HG03097 (cell line): ENCODE data around the gene EIF4G3.
"Not testable (repeated sequence)": the region's sequence is repeated elsewhere in the genome, so short reads cannot be mapped to it uniquely, and the experiment has no call there.

ENCODE experiments used
- ATAC-seq: cut with Tn5 transposase; IDR thresholded peaks from one replicate; pipeline ENCODE4 v1.9.1; 2021; ENCODE audit not compliant: unreplicated experiment, low FRiP score

Gene EIF4G3

GRCh38 chr1:21153388-21153787 lies 23.3 kb downstream of the EIF4G3 start:
- no peak for ATAC-seq

GRCh38 chr1:21152423-21153100 lies 24.1 kb downstream of the EIF4G3 start:
- ATAC-seq, result no peak

GRCh38 chr1:21149855-21150432 lies 26.8 kb downstream of the EIF4G3 start:
- no peak for ATAC-seq

GRCh38 chr1:21149430-21149854 lies 27.3 kb downstream of the EIF4G3 start:
- ATAC-seq, result no peak

- no peak for ATAC-seq
Observed at GRCh38 chr1:21143752-21144151, 32.9 kb downstream of the EIF4G3 start.

- no peak for ATAC-seq
Observed at GRCh38 chr1:21143138-21143537, 33.6 kb downstream of the EIF4G3 start.

GRCh38 chr1:21141030-21141429 lies 35.7 kb downstream of the EIF4G3 start:
- ATAC-seq, result no peak

- no peak for ATAC-seq
Observed at GRCh38 chr1:21139601-21140000, 37.1 kb downstream of the EIF4G3 start.

- not testable (repeated sequence) for ATAC-seq
Observed at GRCh38 chr1:21136344-21136743, 40.4 kb downstream of the EIF4G3 start.

- no peak for ATAC-seq
Observed at GRCh38 chr1:21131200-21131599, 45.5 kb downstream of the EIF4G3 start.

- ATAC-seq, result no peak
Observed at GRCh38 chr1:21129407-21129806, 47.3 kb downstream of the EIF4G3 start.

- ATAC-seq, result no peak
Observed at GRCh38 chr1:21126324-21126723, 50.4 kb downstream of the EIF4G3 start.

GRCh38 chr1:21124846-21125245 lies 51.9 kb downstream of the EIF4G3 start:
- no peak for ATAC-seq

GRCh38 chr1:21123287-21123948 lies 53.3 kb downstream of the EIF4G3 start:
- no peak for ATAC-seq

- ATAC-seq, result no peak
Observed at GRCh38 chr1:21121764-21122471, 54.8 kb downstream of the EIF4G3 start.

GRCh38 chr1:21118167-21118566 lies 58.5 kb downstream of the EIF4G3 start:
- no peak for ATAC-seq

GRCh38 chr1:21117597-21118001 lies 59.1 kb downstream of the EIF4G3 start:
- ATAC-seq, result no peak

GRCh38 chr1:21117159-21117558 lies 59.5 kb downstream of the EIF4G3 start:
- ATAC-seq, result no peak

- no peak for ATAC-seq
Observed at GRCh38 chr1:21115098-21115760, 61.5 kb downstream of the EIF4G3 start.

GRCh38 chr1:21114431-21114830 lies 62.3 kb downstream of the EIF4G3 start:
- no peak for ATAC-seq

- no peak for ATAC-seq
Observed at GRCh38 chr1:21110163-21110562, 66.5 kb downstream of the EIF4G3 start.
